NCI-H226 (cell line): ENCODE results near the gene LPP.

ENCODE experiments used
- DNase-seq: peaks from one replicate; pipeline ENCODE4 v3.0.0-alpha.2; 2015

LPP gene

DNA sequence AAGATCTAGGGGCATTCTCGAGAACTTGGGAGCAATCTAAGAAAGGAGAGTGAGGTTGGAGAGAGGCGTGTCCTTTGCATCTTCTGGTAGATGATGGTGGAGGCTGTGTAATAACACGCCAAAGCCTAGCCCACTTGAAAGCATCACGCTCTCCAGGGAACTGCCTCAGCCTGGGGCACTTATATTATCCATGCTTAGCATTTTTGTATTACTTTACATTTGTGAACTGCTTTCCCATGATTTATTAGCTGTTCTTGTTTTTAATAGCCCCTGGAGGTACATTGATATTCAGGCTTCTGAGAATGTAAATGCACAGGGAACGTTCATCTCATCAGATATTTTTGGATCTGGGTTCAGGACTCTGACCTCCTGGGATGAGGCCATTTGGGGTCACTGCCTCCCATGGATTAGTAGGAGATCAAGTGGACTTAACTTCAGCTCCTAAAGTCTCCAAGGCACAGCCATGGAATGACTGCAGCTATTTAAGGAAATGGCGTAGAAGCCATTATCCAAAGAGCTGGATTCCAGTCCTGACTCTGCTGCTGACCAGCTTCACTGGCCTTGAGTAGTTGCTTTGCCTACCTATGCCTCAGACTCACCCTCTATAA is 124.9 kb downstream of the LPP start:
- DNase-seq: no peak

- DNase-seq: no peak
Measured at GRCh38 chr3:188279502-188280335, 125.8 kb downstream of the LPP start.

DNA sequence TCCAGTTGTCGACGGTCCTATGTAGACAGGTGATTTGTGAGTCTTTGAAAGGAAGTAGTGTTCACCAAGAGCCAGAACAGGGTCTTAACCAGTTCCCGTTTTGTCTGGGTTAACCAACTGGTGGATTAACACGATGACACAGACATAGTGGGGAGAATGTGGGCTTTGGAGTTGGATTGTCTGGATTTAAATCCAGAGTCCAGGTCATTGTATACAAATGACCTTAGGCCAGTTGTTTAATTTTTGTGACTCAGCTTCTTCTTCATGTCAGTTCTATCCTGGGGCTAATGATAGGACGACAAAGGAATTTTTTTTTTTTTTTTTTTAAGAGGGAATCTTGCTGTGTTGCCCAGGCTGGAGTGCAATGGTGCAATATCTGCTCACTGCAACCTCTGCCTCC is 126.7 kb downstream of the LPP start:
- DNase-seq: no peak

DNA sequence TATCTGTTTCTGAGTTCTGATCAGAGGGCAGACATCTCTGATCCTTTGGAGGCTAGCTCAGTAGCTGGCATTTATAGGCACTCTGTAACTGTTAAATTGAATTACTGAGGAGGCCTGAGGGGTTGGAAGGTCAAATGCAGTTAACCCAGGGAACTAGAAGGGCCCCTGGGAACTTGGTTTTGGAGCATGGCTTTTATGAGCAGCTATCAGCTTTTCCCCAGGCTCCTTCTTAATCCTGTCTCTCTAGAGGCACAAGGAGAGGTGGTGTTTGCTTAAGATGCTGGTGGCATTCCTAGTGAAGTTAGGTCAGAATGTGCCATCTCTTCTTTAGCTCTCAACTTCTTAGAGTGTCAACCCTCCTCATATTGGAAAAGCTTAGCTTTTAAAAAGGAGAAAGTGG is 128.9 kb downstream of the LPP start:
- DNase-seq: no peak

DNA sequence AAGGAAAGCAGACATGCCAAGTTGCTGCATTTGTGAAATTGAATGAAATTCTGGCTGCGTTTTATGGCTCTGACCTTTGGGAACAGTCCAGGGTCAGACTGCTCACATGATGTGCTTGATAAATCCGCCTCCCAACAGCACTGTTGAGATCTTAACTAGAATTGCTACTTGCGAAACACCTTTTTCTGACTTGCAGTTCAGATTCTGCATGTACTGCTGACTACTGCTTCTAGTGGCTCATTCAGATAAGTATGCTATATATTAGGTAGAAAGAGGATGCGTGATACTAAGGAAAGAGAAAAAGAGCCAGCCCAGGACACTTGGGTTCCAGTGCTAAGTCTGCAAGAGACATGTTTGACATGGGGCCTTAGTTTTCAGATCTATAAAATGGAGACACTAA is 129.4 kb downstream of the LPP start:
- no peak for DNase-seq

DNA sequence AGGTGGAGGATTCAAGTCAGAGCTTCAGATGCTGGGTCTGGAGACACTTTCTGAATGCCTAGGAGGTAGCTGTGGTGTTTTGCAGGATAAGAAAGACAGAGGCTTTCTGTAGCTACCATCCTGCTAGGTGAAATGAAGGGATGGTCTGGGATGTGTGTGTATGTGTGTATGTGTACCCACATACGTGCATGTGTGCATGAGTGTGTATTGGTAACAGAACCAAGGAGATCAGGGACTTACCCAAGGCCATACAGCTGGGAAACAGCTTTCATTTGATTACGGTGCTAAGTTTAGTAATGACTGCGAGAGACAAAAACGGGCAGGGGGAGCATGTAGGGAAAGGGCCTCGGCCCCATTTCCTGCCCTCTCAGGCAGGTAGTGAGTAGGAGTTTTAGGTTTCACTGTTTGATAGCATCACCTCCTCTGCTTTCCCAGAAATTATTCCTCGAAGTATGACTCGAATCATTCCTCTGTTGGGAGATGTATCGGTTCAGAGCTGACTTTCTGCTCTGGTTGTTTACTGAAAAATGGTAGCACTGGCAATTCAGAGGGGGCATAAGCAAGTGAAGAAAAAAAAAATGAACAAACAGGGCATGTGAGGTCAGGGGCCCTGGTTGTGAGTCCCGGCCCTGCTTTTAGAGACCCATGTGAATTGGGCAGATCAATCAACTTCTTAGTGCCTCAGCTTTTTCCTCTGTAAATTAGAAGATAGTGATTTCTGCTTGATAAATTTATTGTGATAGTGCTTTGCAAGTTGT is 130.7 kb downstream of the LPP start:
- peak; percentile 29 for DNase-seq

DNA sequence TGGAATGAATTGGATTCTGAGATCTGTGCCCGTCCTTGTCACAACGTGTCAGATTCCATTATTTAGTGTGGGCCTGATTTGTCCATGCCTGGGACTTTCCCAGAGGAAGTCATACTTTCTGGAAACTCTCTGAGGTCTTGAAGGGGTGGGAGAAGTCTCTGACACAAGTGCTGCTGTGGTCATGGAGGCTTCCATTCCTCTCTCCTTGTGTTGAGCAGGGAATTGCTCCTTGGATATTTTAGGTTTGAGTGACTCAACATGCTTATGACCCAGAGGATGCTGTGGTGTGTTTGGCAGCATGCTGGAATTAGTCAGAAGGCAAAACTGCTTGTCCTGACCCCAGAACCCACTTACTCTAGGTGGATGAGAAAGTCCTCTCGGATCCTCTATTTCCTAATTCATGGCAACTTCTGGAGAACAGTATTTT is 132.1 kb downstream of the LPP start:
- DNase-seq: peak; percentile 94

DNA sequence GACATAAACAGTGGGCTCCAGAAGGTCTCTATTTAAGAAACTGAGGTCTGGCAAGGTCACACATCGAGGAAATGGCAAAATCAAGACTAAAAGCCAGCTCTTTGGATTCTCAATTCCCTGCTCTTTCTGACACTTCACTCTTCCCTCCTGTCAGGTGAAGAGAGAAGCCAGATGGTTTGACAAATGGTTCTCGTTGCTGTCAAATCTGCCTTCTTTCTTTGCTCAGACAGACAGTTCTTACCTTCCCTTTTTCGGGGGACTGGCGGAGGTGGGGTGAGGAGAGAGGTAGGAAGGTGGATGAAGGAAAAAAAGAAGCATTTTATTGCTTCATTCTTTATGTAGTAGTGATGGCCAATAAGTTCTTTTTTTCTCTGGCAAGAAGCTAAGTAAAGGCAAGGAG is 133.4 kb downstream of the LPP start:
- no peak for DNase-seq

- DNase-seq: no peak
Measured at GRCh38 chr3:188287762-188288505, 134.0 kb downstream of the LPP start.

GRCh38 chr3:188292251-188292650 is 138.3 kb downstream of the LPP start:
- DNase-seq: no peak

DNA sequence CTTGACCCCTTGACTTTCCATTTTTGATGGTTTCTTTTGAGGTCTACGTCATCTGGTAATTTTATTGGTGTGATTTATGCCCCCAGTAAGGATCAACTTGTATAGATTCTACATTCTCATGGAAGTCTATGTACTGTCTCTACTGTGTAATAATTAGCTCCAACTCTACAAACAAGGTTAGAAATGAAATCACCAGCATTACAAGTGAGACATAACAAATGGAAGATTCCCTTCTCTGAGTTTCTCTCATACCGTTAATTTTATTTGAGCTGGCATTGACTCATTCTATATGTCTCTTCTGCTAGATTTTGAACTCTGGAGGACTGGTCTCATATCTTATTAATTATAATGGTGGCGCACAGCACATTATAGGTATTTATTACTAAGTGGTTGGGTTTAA is 138.9 kb downstream of the LPP start:
- DNase-seq: no peak

GRCh38 chr3:188294113-188294512 is 140.2 kb downstream of the LPP start:
- no peak for DNase-seq

DNA sequence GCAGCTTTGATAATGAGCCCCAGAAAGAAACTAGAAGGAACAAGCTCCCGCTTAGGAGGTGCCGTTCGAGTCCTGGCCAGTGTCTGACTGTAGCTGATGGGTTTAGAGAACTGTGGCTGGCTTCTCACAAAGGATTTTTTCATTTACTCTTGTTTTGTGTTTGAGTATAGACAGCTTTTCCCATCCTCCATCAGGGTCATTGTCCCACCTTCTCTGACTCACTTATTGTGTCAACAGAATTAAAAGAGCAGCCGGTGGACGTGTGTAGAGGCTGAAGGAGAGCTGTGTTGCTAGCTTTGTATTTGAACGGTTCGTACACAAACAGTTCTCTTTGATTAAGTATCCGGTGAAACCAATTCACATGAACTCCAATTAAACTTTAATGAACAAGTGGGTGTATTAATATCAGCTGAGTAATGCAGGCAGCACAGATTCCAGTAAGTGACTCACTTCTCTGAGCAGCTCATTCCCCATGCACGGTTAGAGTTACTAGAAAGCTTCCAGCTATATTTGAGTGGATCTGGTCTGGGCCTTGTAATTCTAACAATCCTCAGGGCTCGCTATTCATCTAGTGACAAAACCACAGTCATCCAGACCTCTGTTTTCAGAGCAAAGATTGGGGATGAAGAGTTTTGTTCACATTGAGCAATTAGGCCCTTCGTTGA is 141.0 kb downstream of the LPP start:
- DNase-seq: peak; percentile 86

DNA sequence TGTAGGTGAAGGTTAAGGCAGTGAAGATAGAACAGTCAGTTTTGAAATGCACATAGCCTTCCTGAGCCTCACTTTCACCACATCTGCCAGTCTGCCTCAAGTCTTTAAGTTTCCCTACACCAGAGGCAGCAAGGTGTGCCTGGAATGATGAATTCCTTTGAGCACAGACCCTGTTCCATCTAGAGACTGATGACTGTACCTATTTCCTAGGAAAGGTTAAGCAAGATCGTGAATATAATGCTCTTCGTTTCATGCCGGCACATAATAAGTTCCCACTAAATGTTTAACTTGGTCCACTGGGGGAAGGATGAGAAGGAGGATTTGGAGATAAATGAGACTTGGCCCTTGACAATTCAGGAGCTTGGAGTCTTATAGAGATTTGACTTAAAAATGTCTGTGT is 141.9 kb downstream of the LPP start:
- no peak for DNase-seq

DNA sequence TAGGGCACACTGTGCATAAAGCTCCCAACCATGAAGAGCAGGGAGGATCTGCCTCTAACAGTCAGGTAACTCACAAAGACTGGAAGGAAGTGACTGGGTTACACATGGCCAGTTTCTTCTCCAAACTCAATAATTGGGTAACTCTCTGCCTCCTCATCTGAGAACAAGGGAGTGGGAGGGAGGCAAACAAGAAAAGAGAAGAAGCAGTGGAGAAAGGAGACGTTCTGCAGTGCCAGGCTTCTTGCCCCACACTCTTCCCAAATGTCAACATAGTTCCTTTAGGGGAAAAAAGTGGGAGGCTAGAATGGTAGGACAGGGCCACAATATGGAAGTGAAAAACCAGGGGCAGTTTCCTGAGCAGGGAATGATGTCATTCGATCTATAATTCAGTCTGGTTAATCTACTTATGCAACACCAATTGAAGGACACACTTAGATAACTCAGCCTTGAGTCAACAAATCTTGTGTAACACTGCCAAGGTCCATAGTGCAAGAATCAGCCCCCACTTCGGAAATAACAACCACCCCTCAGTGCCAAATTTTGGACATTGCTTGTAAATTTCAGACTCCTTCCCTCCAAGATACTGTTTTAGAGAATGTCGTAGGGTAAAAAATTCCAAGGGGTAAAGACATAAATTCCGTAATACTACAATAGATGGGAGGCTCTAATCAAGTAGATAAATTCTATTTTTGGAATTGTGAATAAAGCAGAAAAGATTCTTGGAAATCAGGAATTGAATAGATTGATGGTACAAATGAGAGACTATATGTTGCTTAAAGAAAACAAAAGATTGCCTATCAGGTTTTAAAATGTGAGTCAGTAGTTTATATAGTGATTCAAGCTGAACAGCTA is 143.0 kb downstream of the LPP start:
- peak; percentile 85 for DNase-seq

DNA sequence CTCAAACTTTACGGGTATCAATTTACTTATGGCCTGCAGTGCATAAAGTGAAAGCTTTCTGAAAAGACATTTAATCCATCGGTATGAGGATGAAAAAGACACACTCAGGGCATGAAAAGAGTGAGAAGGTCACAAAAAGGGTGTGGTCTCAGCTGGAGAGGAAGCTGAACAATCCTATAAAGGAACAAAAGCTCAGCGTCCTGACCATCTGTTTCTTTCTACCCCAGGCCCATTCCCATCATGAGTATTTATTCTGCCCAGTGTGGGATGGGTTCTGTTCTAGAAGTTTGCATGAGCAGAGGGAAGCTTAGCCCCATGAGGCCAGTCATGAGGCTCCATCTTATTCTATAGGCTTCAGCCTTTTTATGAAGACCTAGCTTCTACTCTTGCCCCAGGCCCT is 144.6 kb downstream of the LPP start:
- DNase-seq: no peak

GRCh38 chr3:188299068-188299467 is 145.1 kb downstream of the LPP start:
- DNase-seq: no peak

- DNase-seq: no peak
Measured at GRCh38 chr3:188299708-188300107, 145.8 kb downstream of the LPP start.

- DNase-seq: no peak
Measured at GRCh38 chr3:188301147-188301546, 147.2 kb downstream of the LPP start.

DNA sequence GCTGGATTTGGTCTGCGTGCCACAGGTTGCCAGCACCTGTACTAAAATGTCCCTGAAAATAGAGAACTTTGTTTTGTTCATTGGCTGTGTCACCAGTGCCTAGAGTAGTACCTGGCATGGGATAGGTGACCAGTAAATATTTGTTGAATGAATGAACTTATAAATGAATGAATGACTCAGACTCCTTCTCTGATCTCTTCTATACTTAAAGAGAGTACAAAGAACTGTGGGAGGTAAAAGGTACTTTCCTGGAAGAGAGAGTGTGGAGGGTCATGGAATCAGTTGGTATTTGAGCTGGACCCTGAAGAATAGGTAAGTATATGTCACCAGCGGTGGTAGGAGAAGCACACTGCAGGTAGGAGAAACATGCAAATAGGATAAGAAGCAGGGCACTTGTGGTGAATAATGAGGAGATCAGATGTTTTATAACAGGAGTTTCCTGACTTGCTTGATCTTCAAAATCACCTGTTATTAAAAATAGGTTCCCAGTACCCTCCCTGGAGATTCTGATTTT is 149.4 kb downstream of the LPP start:
- DNase-seq: no peak

DNA sequence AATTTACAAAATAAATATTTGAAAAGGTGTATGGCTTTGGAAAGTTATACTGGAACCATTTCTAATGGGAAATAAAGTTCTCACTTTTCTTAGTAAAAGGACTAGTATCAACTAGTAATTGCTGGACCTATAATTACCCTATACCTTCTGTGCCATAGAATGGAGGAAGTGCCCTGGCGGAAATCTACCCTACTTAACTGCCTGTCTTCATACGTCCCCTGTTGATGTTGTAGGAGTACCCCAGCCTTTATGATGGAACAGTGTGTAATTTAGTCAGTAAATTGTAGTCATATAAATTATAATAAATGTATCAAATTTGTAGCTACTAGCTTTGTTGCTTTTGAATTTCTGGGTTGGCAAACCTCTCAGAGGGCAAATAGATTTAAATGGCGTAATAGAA is 149.9 kb downstream of the LPP start:
- no peak for DNase-seq
